ENCODE results near the gene LPIN1. TPM values are rescaled to one million over a fixed set of nuclear protein-coding genes. Genes with fewer than 3 reads are reported as not detected.

Gene LPIN1
- total RNA-seq, 1 donor from 2014 or later: 13.8 TPM

GRCh38 chr2:11850082-11850481, 103.7 kb downstream of the LPIN1 start:
- intact Hi-C loops (cut with DNase I): no loop called here

GRCh38 chr2:11852526-11853196, 106.2 kb downstream of the LPIN1 start:
- Histone ChIP-seq H3K27ac (no peak overlapping the region), H3K9me3 (no peaks in the 10 kb centered on the region), H3K4me1 (no peaks in the 10 kb centered on the region), H3K4me3 (no peak overlapping the region), H3K36me3 (no peaks in the 10 kb centered on the region), H3K27me3 (no peaks in the 10 kb centered on the region)
- intact Hi-C loops (cut with DNase I): no loop called here
- no peak for DNase-seq (ENCODE audit: low spot score in 2 of 2)
- no peak for TF ChIP-seq CTCF (IDR thresholded peaks at IDR 0.05)

More at GRCh38 chr2:11850082-11850481, 103.7 kb downstream of the LPIN1 start:
- no peak overlapping the region for H3K27ac ChIP-seq
- no peaks in the 10 kb centered on the region for H3K9me3 ChIP-seq
- H3K4me3 ChIP-seq: no peak overlapping the region
- no peak for DNase-seq (ENCODE audit: low spot score in 2 of 2)
- no peaks in the 10 kb centered on the region for H3K27me3 ChIP-seq
- no peak for TF ChIP-seq CTCF (IDR thresholded peaks at IDR 0.05)
- H3K4me1 ChIP-seq: no peaks in the 10 kb centered on the region
- H3K36me3 ChIP-seq: no peaks in the 10 kb centered on the region

GRCh38 chr2:11853197-11853588, 106.8 kb downstream of the LPIN1 start:
- no peaks in the 10 kb centered on the region for H3K36me3 ChIP-seq
- intact Hi-C loops (cut with DNase I): no loop called here
- TF ChIP-seq CTCF (IDR thresholded peaks at IDR 0.05): no peak

GRCh38 chr2:11855064-11855760, 108.8 kb downstream of the LPIN1 start:
- Histone ChIP-seq H3K9me3 (no peaks in the 10 kb centered on the region), H3K4me1 (no peaks in the 10 kb centered on the region), H3K36me3 (no peaks in the 10 kb centered on the region), H3K27ac (no peak overlapping the region), H3K27me3 (no peaks in the 10 kb centered on the region), H3K4me3 (no peak overlapping the region)
- DNase-seq (ENCODE audit: low spot score in 2 of 2): no peak
- TF ChIP-seq CTCF (IDR thresholded peaks at IDR 0.05): no peak
- intact Hi-C loops (cut with DNase I): no loop called here

More at GRCh38 chr2:11853197-11853588, 106.8 kb downstream of the LPIN1 start:
- no peak for DNase-seq (ENCODE audit: low spot score in 2 of 2)
- no peaks in the 10 kb centered on the region for H3K4me1 ChIP-seq
- no peaks in the 10 kb centered on the region for H3K9me3 ChIP-seq
- no peak overlapping the region for H3K27ac ChIP-seq
- no peaks in the 10 kb centered on the region for H3K27me3 ChIP-seq
- no peak overlapping the region for H3K4me3 ChIP-seq

- H3K27me3 ChIP-seq: no peaks in the 10 kb centered on the region
- H3K4me1 ChIP-seq: no peaks in the 10 kb centered on the region
- TF ChIP-seq CTCF (IDR thresholded peaks at IDR 0.05): no peak
- H3K36me3 ChIP-seq: no peaks in the 10 kb centered on the region
- intact Hi-C loops (cut with DNase I): no loop called here
- H3K4me3 ChIP-seq: no peak overlapping the region
- no peak for DNase-seq (ENCODE audit: low spot score in 2 of 2)
- no peak overlapping the region for H3K27ac ChIP-seq
- no peaks in the 10 kb centered on the region for H3K9me3 ChIP-seq
Measured at GRCh38 chr2:11856095-11856494, 109.7 kb downstream of the LPIN1 start.

All from ascending aorta (tissue), 2 donors.